DMS 273 (cell line): Measurements from ENCODE around the gene RBMX.
"Not testable (repeated sequence)": the region's sequence is repeated elsewhere in the genome, so short reads cannot be mapped to it uniquely, and the experiment has no call there.

Source experiments
- DNase-seq: peaks from one replicate; lab custom pipeline; 2025; ENCODE audit not compliant: unreplicated experiment; lab: John Stamatoyannopoulos, UW

RBMX gene

DNA sequence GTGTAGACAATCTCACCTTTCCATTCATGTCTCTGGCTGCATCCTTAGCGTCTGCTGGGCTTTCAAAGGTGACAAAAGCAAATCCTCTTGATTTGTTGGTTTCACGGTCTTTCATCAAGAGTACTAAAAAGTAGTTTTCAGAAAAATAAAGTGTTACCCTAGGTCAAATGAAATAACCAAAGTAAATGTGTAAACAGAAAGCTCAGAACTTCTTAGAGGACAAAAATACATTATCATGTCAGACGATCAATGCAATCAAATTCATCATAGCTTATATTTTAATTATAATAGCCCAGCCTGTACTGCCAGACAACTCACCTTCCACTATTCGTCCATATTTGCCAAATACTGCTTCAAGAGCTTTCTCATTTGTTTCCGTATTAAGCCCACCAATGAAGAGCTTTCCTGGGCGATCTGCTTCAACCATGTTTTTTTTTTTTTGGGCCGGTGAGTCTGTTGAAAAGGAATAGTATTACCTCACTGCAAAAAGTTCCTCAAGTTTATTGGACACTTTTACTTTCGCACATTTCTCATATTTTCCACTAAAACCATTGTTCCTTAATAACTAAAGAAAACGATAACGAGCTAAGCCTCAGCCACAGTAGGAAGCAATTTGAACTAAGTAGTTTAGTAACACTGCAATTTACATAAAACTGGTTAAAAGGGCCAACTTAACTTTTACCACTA is 1.4 kb downstream of the RBMX start:
- no peak for DNase-seq

DNA sequence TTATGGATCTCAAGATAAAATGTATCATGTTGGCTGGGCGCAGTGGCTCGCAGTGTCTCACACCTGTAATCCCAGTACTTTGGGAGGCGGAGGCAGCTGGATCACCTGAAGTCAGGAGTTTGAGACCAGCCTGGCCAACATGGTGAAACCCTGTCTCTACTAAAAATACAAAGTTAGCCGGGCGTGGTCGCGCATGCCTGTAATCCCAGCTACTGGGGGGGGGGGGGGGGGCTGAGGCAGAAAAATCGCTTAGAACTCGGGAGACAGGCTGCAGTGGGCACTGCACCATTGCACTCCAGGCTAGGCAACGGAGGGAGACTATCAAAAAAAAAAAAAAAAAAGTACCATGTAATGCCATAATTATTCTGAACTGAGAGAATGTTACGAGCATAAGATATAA is 2.1 kb downstream of the RBMX start:
- no peak for DNase-seq

DNA sequence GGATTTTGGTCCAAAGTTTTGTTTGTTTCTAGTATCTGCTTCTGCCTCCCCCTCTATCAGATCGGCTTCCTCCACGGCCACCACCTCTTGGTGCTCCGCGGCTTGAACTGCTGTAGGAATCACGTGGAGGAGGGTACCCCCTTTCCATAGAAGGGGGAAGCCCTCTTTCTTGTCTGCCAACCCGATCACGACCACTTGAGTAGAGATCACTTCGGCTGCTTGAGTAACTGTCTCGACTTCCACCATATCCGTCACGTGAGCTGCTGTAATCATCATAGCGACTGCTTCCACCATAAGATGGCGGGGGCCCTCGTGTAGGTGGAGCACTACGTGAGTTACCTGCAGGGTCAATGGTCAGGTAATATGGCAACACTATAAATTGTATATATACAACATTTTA is 6.4 kb downstream of the RBMX start:
- not testable (repeated sequence) for DNase-seq

DNA sequence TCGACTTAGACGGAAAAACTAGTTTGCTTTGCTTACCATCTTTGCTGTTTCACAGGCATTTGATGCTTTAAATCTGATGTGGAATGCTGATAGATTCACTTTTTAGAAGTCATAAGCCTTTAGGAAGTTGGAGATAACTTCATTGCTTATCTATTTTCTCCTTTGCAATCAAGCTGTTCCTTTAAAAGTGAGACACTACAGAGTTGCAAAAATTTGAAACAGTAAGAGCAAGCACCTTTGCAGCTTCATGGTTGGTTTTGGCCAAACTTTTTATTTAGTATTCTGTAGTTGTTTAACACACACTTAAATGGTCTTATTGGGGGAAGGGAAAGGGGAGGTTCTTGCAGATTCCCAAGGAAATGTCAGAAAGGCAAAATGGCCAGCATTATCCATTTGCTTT is 7.3 kb downstream of the RBMX start:
- not testable (repeated sequence) for DNase-seq

DNA sequence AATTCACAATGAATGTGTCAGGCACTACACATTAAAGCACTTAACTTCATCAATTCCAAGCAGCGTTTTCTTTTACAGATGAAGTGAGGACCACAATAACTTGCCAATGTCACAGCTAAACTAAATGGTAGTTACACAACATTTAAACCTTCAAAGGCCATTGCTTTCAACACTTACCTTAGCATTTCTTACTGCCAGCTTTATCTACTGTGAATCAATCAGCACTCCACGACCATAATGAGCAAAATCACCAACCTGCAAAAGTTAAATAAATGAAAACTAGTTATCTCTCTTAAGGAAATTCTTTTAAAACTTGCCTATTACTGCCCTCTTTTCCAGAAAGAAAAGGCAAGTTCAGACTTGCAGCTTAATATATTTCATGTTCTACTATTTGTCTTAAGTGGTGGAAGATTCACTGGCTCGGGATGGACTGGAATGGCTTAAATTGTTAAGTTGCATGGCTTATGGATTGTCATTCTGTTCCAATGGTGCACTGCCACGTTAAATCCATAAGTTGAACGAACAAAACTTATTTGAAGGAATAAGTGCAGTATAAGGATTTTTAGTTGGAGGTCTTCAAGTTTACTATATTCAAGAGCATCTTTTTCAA is 8.3 kb downstream of the RBMX start:
- DNase-seq: peak; percentile 34

DNA sequence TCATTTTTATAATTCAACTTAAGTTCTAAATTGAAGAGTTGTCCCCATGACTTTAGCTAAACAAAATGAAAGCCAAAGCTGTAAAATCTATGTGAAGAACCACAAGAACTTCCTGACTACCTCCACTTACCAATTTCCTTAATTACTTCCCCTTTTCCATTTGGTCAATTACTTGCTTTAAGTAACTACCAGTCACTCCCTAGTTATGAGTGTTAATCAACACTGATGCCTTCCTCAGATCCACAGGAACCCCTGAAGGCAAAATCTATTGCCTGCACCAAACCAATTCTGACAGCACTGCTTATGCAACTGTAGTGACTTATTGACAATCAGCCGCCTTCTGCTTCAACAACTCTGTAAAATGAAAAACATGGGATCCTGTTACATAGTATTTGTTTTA is 10.5 kb downstream of the RBMX start:
- no peak for DNase-seq

DNA sequence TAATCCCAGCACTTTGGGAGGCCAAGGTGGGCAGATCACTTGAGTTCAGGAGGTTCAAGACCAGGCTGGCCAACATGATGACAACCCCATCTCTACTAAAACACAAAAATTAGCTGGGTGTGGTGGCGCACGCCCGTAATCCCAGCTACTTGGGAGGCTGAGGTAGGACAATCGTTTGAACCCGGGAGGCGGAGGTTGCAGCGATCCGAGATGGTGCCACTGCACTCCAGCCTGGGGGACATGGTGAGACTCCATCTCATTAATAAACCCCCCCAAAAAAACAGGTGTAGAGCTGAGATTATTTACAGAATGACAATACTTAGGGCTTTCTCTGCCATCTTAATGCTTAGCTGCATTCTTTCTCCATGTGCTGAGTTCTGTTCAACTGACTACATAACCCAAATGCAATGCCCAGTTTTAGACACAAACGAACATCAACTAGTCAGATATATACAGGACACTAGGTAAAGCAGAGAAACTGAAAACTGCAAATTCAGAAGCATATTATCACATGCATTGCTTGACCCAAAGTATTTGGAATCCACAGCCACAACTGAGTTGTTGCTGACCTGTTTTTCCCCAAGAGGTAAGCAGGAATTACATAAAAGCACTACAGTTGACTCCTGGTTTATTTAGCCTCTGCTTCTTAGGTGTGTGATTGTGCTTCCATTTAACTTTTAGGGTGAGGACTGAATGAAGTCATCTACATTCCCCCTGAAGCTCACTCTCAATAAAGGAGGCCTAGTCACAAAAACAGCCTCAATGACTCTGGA is 12.1 kb downstream of the RBMX start:
- no peak for DNase-seq

DNA sequence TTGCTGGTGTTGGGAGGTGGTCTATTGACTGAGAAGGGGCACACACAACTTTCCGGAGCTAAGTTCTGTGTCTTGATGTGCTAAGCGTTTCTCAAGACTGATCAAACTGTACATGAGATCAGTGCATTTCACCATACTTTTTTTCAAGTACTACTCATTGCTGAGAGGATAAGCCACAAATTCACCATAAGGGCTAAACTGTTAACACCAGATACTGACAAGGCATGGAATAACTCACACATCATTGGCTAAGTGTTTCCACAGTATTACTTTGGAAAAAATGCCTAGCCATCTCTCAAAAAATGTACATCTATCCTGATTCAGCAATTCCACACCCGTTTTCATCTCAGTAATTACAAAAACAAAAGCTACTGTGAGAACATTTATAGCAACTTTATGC is 13.0 kb downstream of the RBMX start:
- DNase-seq: peak; percentile 42

DNA sequence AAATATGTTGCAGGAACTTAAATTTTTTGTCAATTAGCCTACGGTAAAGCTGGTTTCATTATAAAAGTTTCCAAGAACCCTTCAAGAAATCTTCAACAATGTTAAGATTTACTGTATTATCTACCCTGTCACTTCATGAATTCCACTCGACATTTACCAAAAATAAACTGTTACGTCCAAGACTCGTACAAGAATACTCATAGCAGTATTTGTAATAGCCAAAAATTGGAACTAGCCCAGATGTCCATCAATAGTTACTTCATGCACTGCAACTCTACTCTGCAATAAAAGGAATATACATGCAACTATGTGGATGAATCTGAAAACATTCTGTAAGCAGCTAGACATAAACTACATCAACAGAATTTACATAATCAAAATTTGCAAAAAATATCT is 13.4 kb downstream of the RBMX start:
- DNase-seq: no peak

DNA sequence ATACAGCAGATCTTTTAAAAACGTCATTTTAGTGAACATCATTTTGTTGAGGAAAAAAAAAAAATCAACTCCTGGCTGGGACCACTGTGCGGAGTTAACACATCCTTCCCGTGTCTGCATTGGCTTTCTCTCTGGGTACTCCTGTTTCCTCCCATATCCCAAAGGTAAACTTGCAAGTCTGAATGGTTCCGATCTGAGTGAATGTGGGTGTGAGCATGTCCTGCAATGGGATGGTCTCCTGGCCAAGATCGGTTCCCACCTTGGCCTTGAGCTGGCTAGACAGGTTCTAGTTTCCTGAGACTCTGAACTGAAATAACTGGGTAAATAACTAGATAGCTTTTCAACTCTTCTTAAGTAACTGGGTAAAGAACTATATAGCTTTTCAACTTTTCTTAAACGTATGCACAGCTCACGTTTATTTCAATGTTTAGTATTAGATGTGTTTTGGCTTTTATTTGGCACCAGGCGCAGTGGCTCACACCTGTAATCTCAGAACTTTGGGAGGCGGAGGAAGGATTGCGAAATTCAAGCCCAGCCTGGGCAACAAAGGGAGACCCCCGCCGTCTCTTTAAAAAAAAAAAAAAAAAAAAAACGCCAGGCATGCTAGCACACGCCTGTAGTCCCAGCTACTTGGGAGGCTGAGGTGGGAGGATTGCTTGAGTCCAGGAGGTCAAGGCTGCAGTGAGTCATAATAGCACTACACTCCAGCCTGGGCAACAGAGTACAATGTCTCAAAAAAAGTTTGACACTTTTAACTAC is 14.0 kb downstream of the RBMX start:
- peak; percentile 40 for DNase-seq

DNA sequence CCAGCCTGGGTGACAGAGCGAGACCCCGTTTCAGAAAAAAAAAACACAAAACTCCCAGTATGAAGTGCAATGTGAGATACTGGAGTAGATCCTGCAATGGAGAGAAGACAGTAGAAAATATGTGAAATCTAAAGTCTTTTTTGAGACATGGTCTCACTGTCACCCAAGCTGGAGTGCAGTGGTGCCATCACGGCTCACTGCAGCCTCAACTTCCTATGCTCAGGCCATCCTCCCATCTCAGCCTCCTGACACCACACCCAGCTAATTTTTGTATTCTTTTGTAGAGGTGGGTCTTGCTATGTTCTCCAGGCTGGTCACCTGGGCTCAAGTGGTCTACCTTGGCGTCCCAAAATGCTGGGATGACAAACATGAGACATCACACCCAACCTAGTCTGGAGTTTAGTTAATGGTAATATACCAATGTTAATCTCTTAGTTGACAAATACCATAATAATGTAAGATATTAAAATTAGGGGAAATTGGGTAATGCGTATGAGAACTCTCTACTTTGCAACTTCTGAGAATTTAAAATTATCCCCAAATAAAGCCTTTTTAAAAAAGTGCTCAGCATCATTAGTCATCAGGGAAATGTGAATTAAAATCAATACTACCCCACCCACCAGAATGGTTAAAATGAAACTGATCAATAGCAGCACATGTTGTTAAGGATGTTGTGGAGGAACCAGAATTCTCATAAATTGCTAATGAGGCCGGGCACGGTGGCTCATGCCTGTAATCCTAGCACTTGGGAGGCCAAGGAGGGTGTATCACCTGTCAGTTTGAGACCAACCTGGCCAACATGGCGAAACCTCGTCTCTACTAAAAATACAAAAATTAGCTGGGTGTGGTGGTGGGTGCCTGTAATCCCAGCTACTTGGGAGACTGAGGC is 15.0 kb downstream of the RBMX start:
- no peak for DNase-seq

DNA sequence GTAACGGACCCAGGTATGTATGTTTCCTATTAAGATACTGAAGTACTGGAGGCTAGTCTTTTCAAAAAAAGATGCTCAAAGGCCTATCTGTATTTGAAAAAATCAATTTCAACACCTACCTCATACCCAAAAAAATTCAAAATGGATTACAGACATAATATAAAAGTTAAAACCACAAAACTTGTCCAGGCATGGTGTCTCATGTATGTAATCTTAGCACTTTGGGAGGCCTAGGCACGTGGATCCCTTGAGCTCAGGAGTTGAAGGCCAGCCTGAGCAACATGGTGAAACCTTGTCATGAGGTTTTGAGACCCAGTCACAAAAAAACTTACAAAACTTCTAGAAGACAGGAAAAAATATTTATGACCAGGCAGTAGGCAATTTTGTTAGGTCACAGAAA is 16.7 kb downstream of the RBMX start:
- peak; percentile 23 for DNase-seq

DNA sequence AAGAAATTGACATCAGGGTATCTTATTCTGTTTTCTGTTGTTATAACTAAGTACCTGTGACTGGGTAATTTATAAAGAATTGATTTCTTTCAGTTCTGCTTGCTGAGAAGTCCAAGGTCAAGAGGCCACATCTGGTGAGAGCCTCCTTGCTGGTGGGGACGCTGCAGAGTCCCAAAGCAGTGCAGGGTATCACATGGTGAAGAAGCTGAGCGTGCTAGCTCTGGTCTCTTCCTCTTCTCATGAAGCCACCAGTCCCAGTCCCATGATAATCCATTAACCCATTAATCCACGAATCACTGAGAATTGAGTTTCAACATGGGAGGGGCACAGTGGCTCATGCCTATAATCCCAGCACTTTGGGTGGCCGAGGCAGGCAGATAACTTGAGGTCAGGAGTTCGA is 18.0 kb downstream of the RBMX start:
- DNase-seq: no peak

DNA sequence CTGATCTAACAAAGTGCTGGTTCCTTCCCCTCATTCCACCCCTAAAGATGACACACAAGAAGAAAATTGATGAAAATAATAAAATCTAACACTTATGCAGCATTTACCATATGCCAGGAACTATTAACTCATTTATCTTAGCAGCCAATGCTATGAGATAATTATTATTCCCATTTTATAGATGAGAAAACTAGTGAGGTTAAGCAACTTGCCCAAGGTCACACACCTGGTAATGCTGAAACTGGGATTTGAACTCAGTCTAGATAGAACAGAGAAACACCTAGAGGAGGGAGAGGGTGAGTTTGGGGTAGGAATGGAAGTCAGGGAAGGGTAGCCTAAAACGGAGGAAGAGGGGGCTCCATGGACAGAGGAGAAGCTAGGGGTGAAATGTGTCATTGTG is 18.6 kb downstream of the RBMX start:
- DNase-seq: no peak

DNA sequence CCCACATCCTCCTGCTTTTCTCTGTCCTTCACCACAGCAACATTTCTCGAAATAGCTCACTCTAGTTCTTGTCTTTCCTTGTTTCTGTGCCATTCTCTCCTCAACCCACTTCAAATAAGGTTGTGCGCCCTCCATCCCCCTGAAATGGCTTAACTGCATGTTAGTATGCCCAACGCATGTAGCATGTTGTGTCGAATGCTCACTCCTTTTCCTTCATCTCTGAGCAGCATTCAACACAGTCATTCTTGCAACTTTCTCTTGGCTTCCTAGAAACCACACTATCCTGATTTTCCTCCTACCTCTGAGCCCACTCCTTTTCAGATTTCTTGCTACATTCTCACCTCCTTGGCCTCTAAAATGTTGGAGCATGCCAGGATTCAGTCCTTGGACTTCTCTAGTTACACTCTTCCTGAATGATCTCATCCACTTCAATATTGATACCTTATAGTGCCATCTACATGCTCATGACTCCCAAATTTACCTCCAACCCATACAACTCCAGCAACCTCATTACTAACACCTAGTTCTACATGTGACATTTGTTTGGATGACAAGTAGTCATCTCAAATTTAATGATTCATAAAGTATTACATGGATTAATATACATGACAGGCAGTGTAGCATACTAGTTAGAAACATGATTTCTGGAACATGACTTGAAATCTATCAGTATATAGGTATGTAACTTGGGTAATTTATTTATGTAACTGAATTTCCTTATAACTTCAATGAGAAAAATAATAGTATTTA is 22.3 kb downstream of the RBMX start:
- DNase-seq: peak; percentile 30

DNA sequence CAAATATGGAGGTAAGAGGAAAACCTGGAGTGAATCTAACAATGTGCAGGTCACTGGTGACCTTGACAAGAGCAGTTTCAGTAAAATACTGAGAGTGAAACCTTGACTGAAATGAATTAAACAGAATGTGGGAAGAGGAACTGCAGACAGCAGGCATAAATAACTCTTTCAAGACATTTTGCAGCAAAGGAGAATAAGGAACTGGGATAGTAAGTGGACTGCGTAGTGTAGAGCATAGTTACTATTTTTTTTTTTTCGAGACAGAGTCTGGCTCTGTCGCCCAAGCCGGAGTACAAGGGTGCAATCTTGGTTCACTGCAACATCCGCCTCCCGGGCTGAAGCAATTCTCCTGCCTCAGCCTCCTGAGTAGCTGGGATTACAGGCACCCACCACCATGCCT is 24.0 kb downstream of the RBMX start:
- DNase-seq: no peak

DNA sequence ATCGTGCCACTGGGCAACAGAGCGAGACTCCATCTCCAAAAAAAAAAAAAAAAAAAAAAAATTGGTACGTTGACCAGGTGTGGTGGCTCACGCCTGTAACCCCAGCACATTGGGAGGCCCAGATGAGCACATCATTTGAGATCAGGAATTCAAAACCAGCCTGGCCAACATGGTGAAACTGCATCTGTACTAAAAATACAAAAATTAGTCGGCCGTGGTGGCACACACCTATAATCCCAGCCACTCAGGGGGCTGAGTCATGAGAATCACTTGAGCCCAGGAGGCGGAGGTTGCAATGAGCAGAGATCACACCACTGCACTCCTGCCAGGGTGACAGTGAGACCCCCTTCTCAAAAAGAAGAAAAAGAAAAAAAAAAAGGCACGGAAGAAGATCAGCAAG is 24.5 kb downstream of the RBMX start:
- DNase-seq: no peak

DNA sequence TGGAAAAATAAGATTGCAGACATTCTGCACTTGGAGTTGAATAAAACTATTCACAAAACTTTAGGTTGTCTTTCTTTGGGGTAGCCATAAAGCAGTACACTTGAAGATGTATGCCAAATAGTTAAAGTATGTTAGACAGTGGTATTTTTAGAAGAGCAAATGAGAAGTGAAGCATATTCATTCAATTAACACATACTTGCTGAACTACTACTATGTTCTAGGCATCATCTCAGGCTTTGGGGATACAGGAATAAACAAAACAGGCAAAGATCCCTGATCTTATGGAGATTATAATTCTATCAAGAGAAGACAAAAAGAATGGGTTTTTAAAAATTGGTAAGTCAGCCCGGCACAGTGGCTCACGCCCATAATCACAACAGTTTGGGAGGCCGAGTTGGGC is 29.0 kb downstream of the RBMX start:
- no peak for DNase-seq

DNA sequence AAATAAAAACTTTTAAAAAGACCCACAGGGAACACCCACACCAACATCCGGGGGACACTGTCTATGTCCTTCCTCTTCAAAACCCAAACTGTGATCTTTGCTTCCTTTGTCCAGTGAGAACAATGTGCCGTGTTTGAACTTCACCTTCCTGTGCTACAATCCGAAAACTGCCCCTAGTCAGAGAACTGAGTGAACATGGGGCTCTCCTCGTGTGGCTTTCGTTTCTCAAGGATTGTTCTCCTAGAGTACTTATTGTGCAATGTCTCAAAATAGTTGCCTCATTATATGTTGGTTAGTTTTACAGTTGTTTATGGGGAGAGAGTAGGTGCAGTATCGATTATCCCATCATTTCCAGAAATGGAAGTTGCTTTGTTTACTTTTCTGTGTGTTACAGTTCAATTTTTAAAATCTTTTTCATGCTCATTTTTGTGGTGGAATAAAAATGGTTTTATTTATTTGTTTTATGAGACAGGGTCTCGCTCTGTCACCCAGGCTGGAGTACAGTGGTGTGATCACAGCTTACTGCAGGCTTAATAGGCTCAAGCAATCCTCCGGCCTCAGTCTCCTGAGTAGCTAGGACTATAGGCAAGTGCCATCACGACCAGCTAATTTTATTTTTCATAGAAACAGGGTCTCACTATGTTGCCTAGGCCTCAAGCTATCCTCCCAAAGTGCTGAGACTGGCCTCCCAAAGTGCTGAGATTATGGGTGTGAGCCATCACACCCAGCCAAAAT is 29.9 kb downstream of the RBMX start:
- DNase-seq: no peak
